ENCODE measurements around the gene C1QTNF9. TPM values are rescaled to one million over a fixed set of nuclear protein-coding genes. Genes with fewer than 3 reads are reported as not detected.

The C1QTNF9 gene
- total and polyA plus RNA-seq, 2 of the 8 experiments (the other 6 are each of a cell fraction or from before 2014, with no cell fraction given): not detected

DNA sequence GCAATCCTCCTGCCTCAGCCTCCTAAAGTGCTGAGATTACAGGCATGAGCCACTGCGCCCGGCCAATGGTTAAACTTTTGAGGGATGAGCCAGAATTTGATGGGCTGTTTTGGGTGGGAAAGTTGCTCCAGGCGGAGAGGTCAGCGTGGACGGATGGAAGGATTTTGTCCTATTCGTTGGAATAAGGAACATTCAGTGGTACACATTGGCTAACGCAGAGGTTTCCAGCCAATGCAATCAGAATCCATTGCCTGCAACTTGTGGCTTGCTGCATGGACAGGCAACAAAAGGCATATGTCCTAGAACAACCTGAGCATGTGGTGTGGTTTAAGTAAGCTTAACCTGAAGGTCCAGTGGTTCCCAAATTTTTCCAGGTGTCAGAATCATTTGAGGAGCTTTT, 35.5 kb upstream of the C1QTNF9 start:
- Histone ChIP-seq H2BK12ac (ENCODE audit: low read depth, low read length) (no peak overlapping the region), H2BK120ac (replicated peaks; ENCODE audit: low read depth, low read length) (no peak overlapping the region), H3K36me3 (ENCODE audit: control insufficient read depth in 2 of 4, insufficient read depth in 4 of 4, low read length in 3 of 4) (no peaks in the 10 kb centered on the region), H3K27ac (ENCODE audit: low read depth, low read length) (no peak overlapping the region), H3K14ac (ENCODE audit: insufficient read length) (no peak overlapping the region), H4K91ac (replicated peaks; ENCODE audit: insufficient read length, low read length) (no peak overlapping the region), H3K18ac (ENCODE audit: extremely low read depth, low read length) (no peak overlapping the region; the same call in 1 of the 2 replicates), H2BK5ac (ENCODE audit: low read depth, low read length) (no peak overlapping the region), H4K20me1 (replicated peaks in 1 of 2; ENCODE audit: control insufficient read depth in 1 of 2, insufficient read depth in 2 of 2, low read length in 2 of 2) (peaks cover 0 to 2% of the 10 kb centered on the region in 2 experiments), H3K79me1 (ENCODE audit: low read depth, low read length) (no peaks in the 10 kb centered on the region), H4K5ac (ENCODE audit: insufficient read length, low read depth, low read length) (no peak overlapping the region), H2BK15ac (ENCODE audit: low read length) (0 out of 2 replicates have a peak overlapping the region, but pooled peaks have one; percentile 75), H4K8ac (ENCODE audit: extremely low read depth, insufficient read depth, low read length) (no peak overlapping the region), H3K79me2 (ENCODE audit: control insufficient read depth in 1 of 2, insufficient read depth in 2 of 2, low read length in 2 of 2) (no peaks in the 10 kb centered on the region), H3K56ac (replicated peaks; ENCODE audit: insufficient read length, low read depth, low read length) (no peak overlapping the region), H3K4me1 (replicated peaks in 1 of 4; ENCODE audit: control insufficient read depth in 3 of 4, insufficient read depth in 4 of 4, low read length in 3 of 4) (no peaks in the 10 kb centered on the region), H2BK20ac (ENCODE audit: low read length) (no peak overlapping the region), H3K27me3 (replicated peaks in 1 of 4; ENCODE audit: control insufficient read depth in 3 of 4, extremely low read depth in 1 of 4, insufficient read depth in 3 of 4, low read length in 3 of 4) (no peaks in the 10 kb centered on the region), H3K4me3 (ENCODE audit: extremely low read depth in 1 of 4, insufficient read depth in 2 of 4, low read depth in 3 of 4, low read length in 4 of 4) (no peak overlapping the region), H2AFZ (ENCODE audit: low read length) (no peak overlapping the region), H3K9me3 (ENCODE audit: insufficient read depth in 2 of 2, low read depth in 1 of 2, low read length in 1 of 2) (no peaks in the 10 kb centered on the region), H3K4ac (replicated peaks; ENCODE audit: insufficient read length, low read depth, low read length) (no peak overlapping the region), H3K23ac (ENCODE audit: insufficient read length) (no peak overlapping the region), H3K23me2 (ENCODE audit: low read depth, low read length) (no peaks in the 10 kb centered on the region), H2AK5ac (ENCODE audit: low read depth, low read length) (no peak overlapping the region), H3K4me2 (ENCODE audit: insufficient read depth in 1 of 2, low read depth in 2 of 2, low read length in 2 of 2) (no peak overlapping the region), H3K9ac (replicated peaks in 1 of 4; ENCODE audit: extremely low read depth in 1 of 4, low read depth in 3 of 4, low read length in 3 of 4) (no peak overlapping the region)
- FAIRE-seq (no peak), DNase-seq (ENCODE audit: low read depth in 1 of 2, low spot score in 2 of 2) (no peak)
- TF ChIP-seq PHF8 (conservative IDR thresholded peaks at IDR 0.05; ENCODE audit: low read depth, low read length) (no peak), CBX5 (IDR thresholded peaks at IDR 0.05; ENCODE audit: low read depth, low read length) (no peak), POLR2A (IDR thresholded peaks at IDR 0.05; ENCODE audit: control extremely low read depth in 1 of 2, low read depth in 2 of 2, low read length in 2 of 2) (no peak), GTF2F1 (IDR thresholded peaks at IDR 0.05; ENCODE audit: borderline replicate concordance, low read depth, low read length) (no peak), GABPA (IDR thresholded peaks at IDR 0.05; ENCODE audit: borderline replicate concordance, insufficient read depth, low read length) (no peak), BCL11A (IDR thresholded peaks at IDR 0.05; ENCODE audit: low read depth in 2 of 2, low read length in 2 of 2) (no peak)
- TF ChIP-seq, protein P1, sequence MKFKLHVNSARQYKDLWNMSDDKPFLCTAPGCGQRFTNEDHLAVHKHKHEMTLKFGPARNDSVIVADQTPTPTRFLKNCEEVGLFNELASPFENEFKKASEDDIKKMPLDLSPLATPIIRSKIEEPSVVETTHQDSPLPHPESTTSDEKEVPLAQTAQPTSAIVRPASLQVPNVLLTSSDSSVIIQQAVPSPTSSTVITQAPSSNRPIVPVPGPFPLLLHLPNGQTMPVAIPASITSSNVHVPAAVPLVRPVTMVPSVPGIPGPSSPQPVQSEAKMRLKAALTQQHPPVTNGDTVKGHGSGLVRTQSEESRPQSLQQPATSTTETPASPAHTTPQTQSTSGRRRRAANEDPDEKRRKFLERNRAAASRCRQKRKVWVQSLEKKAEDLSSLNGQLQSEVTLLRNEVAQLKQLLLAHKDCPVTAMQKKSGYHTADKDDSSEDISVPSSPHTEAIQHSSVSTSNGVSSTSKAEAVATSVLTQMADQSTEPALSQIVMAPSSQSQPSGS (IDR thresholded peaks at IDR 0.05; ENCODE audit: low read length): no peak
- WGBS, 2 experiments (ENCODE audit: extremely low coverage in 1 of 2, insufficient coverage in 1 of 2, insufficient read length in 1 of 2, insufficient replicate concordance in 2 of 2, low coverage in 1 of 2, low lambda C conversion rate in 2 of 2, missing lambda C conversion rate in 1 of 2): 93% methylated on average over 7 of the region's 7 CpGs; no CpG with 5 or more reads in 1 of the 2 experiments
- CTCF ChIA-PET (ENCODE audit: partially characterized antibody): interaction anchor here (1.1 to 1.2 kb wide), 2 partner anchors 45 to 411 kb away, joined by 3 read pairs; no protein-coding TSS in a partner anchor
- POLR2A ChIA-PET (ENCODE audit: partially characterized antibody): no interaction called here
